HEK293 (cell line): ENCODE data around the gene HMGA1.

Experiments
- CTCF ChIA-PET: fragments of 350-600 bp; formaldehyde crosslinking; extraction: SDS; loops from one replicate; lab custom pipeline; 2021; ENCODE audit warnings: antibody characterized with exemption; lab: Yijun Ruan, JAX
- POLR2A ChIA-PET: fragments of 300-600 bp; formaldehyde crosslinking; extraction: SDS; loops from one replicate; lab custom pipeline; 2020; ENCODE audit warnings: antibody characterized with exemption, inconsistent platforms; lab: Yijun Ruan, JAX
- H3K27ac ChIP-seq: fragments of 200-500 bp; sonication (Bioruptor generic); 2 replicates; pipeline ENCODE4 v1.5.1; 2014; ENCODE audit warnings: low read depth, low read length, control low read depth, inconsistent platforms; ENCODE audit errors: extremely low read depth
- H3K36me3 ChIP-seq, 2 experiments: fragments of 200-500 bp in 1 of 2; sonication (Bioruptor generic) in 1 of 2; 1 replicate in 1 of 2; 2 replicates in 1 of 2; pipeline ENCODE4 v1.5.1; 2014 to 2017; ENCODE audit warnings: inconsistent platforms in 2 of 2, low read length in 2 of 2; ENCODE audit not compliant: control insufficient read depth in 2 of 2, insufficient read depth in 1 of 2
- H3K4me1 ChIP-seq: fragments of 200-500 bp; sonication (Bioruptor generic); 2 replicates; pipeline ENCODE4 v1.5.1; 2014; ENCODE audit warnings: mild to moderate bottlenecking, low read length, inconsistent platforms; ENCODE audit not compliant: control insufficient read depth, insufficient read depth
- H3K4me3 ChIP-seq: 2 replicates; pipeline ENCODE4 v1.5.1; 2011; ENCODE audit warnings: low read depth, mild to moderate bottlenecking, control low read depth, low read length, moderate library complexity
- H3K9me3 ChIP-seq: fragments of 200-500 bp; sonication (Bioruptor generic); 2 replicates; pipeline ENCODE4 v1.5.1; 2014; ENCODE audit warnings: low read depth, low read length, inconsistent platforms; ENCODE audit not compliant: control insufficient read depth, insufficient read depth
- GLIS1 ChIP-seq: fragments of 450-650 bp; formaldehyde crosslinking; IDR thresholded peaks from 2 replicates; pipeline ENCODE4 v1.5.1; 2016; ENCODE audit warnings: missing biosample characterization, missing genetic modification characterization
- IKZF3 ChIP-seq: fragments of 450-650 bp; IDR thresholded peaks from 2 replicates; pipeline ENCODE4 v1.5.0; 2018; ENCODE audit warnings: missing biosample characterization, mild to moderate bottlenecking, missing genetic modification characterization, moderate library complexity
- KLF1 ChIP-seq: fragments of 450-650 bp; formaldehyde crosslinking; IDR thresholded peaks from 2 replicates; pipeline ENCODE4 v1.5.1; 2016; ENCODE audit warnings: missing biosample characterization, missing genetic modification characterization
- RBAK ChIP-seq: fragments of 450-650 bp; formaldehyde crosslinking; IDR thresholded peaks from 2 replicates; pipeline ENCODE4 v1.5.1; 2016; ENCODE audit warnings: missing biosample characterization, missing genetic modification characterization
- SETDB1 ChIP-seq: IDR thresholded peaks from one replicate; pipeline ENCODE4 v1.6.1; 2017; ENCODE audit warnings: mild to moderate bottlenecking, low read length, moderate library complexity, mixed read lengths; ENCODE audit not compliant: insufficient read length
- ZBTB48 ChIP-seq: fragments of 450-650 bp; formaldehyde crosslinking; IDR thresholded peaks from 2 replicates; pipeline ENCODE4 v1.5.1; 2016; ENCODE audit warnings: missing biosample characterization, missing genetic modification characterization
- ZFHX2 ChIP-seq: fragments of 450-650 bp; formaldehyde crosslinking; conservative IDR thresholded peaks from 2 replicates; pipeline ENCODE4 v1.5.1; 2016; ENCODE audit warnings: missing biosample characterization, missing genetic modification characterization
- ZNF112 ChIP-seq: fragments of 450-650 bp; formaldehyde crosslinking; IDR thresholded peaks from 2 replicates; pipeline ENCODE4 v1.5.0; 2017; ENCODE audit warnings: missing biosample characterization, missing genetic modification characterization
- ZNF239 ChIP-seq: fragments of 450-650 bp; formaldehyde crosslinking; IDR thresholded peaks from 2 replicates; pipeline ENCODE4 v1.5.1; 2016; ENCODE audit warnings: missing biosample characterization, missing genetic modification characterization
- ZNF433 ChIP-seq: fragments of 450-650 bp; formaldehyde crosslinking; IDR thresholded peaks from 2 replicates; pipeline ENCODE4 v1.5.1; 2016; ENCODE audit warnings: missing biosample characterization, missing genetic modification characterization, low read depth
- ZNF549 ChIP-seq: fragments of 450-650 bp; IDR thresholded peaks from 2 replicates; pipeline ENCODE4 v1.5.1; 2018; ENCODE audit warnings: missing biosample characterization, missing genetic modification characterization, mild to moderate bottlenecking, inconsistent platforms, moderate library complexity
- ZNF600 ChIP-seq: fragments of 450-650 bp; formaldehyde crosslinking; IDR thresholded peaks from 2 replicates; pipeline ENCODE4 v1.5.1; 2016; ENCODE audit warnings: missing biosample characterization, missing genetic modification characterization
- ZNF610 ChIP-seq: fragments of 450-650 bp; formaldehyde crosslinking; IDR thresholded peaks from 2 replicates; pipeline ENCODE4 v1.5.1; 2016; ENCODE audit warnings: missing biosample characterization, missing genetic modification characterization, borderline replicate concordance
- ZNF623 ChIP-seq: fragments of 450-650 bp; formaldehyde crosslinking; IDR thresholded peaks from 2 replicates; pipeline ENCODE4 v1.5.1; 2016; ENCODE audit warnings: missing biosample characterization, missing genetic modification characterization
- ZNF747 ChIP-seq: fragments of 450-650 bp; formaldehyde crosslinking; IDR thresholded peaks from 2 replicates; pipeline ENCODE4 v1.5.1; 2016; ENCODE audit warnings: missing biosample characterization, missing genetic modification characterization
- ZNF777 ChIP-seq: fragments of 450-650 bp; formaldehyde crosslinking; IDR thresholded peaks from 2 replicates; pipeline ENCODE4 v1.5.1; 2017; ENCODE audit warnings: missing biosample characterization, missing genetic modification characterization, borderline replicate concordance
- TF ChIP-seq, protein P1 (sequence below): fragments of 450-650 bp; formaldehyde crosslinking; IDR thresholded peaks from 2 replicates; pipeline ENCODE4 v1.5.1; 2016; ENCODE audit warnings: missing biosample characterization, missing genetic modification characterization
- TF ChIP-seq, protein P2 (sequence below): fragments of 450-650 bp; formaldehyde crosslinking; IDR thresholded peaks from 2 replicates; pipeline ENCODE4 v1.5.1; 2017; ENCODE audit warnings: missing biosample characterization, missing genetic modification characterization
- TF ChIP-seq, protein P3 (sequence below): fragments of 450-650 bp; formaldehyde crosslinking; IDR thresholded peaks from 2 replicates; pipeline ENCODE4 v1.5.1; 2016; ENCODE audit warnings: missing biosample characterization, missing genetic modification characterization, low read depth
- TF ChIP-seq, protein P4 (sequence below): fragments of 450-650 bp; formaldehyde crosslinking; IDR thresholded peaks from 2 replicates; pipeline ENCODE4 v1.5.1; 2017; ENCODE audit warnings: missing biosample characterization, missing genetic modification characterization
- TF ChIP-seq, protein P5 (sequence below): fragments of 450-650 bp; formaldehyde crosslinking; IDR thresholded peaks from 2 replicates; pipeline ENCODE4 v1.5.0; 2017; ENCODE audit warnings: missing biosample characterization, missing genetic modification characterization, borderline replicate concordance
- TF ChIP-seq, protein P6 (sequence below): fragments of 450-650 bp; formaldehyde crosslinking; IDR thresholded peaks from 2 replicates; pipeline ENCODE4 v1.5.1; 2016; ENCODE audit warnings: missing biosample characterization, missing genetic modification characterization
- TF ChIP-seq, protein P7 (sequence below): fragments of 450-650 bp; formaldehyde crosslinking; IDR thresholded peaks from 2 replicates; pipeline ENCODE4; 2016; ENCODE audit warnings: missing biosample characterization, missing genetic modification characterization

The HMGA1 gene

DNA sequence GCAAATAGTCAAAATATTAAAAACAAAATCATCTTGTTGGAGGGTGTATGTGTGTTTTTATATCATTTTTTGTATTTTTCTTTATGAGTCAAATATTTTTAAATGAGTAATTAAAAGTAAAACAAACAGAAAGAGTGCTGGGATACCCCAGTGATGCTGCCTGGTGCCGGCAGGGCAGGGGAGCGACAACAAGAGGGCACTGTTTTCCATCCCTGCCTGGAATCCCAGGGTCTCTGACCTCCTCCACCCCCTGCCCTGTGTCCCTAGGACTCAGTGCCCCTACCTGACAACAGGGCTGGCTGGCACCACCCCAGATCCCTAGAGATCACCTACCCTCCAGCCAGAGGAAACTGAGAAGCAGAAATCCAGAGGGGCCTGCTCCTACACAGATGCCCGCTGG, 41.9 kb upstream of the HMGA1 start:
- Histone ChIP-seq H3K4me1 (no peaks in the 10 kb centered on the region), H3K4me3 (no peak overlapping the region), H3K27ac (no peak overlapping the region), H3K9me3 (no peaks in the 10 kb centered on the region), H3K36me3 (no peaks in the 10 kb centered on the region)
- no peak for TF ChIP-seq ZNF610 (tag by site-specific recombination)
- no peak for TF ChIP-seq ZBTB48
- TF ChIP-seq SETDB1, result no peak
- TF ChIP-seq ZNF239, result no peak
- no peak for TF ChIP-seq ZFHX2 (tag by site-specific recombination)
- TF ChIP-seq ZNF623, result no peak
- TF ChIP-seq, protein P1, sequence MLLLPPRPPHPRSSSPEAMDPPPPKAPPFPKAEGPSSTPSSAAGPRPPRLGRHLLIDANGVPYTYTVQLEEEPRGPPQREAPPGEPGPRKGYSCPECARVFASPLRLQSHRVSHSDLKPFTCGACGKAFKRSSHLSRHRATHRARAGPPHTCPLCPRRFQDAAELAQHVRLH, result no peak
- TF ChIP-seq ZNF433 (tag by site-specific recombination), result no peak
- TF ChIP-seq ZNF747, result no peak
- TF ChIP-seq, protein P2, sequence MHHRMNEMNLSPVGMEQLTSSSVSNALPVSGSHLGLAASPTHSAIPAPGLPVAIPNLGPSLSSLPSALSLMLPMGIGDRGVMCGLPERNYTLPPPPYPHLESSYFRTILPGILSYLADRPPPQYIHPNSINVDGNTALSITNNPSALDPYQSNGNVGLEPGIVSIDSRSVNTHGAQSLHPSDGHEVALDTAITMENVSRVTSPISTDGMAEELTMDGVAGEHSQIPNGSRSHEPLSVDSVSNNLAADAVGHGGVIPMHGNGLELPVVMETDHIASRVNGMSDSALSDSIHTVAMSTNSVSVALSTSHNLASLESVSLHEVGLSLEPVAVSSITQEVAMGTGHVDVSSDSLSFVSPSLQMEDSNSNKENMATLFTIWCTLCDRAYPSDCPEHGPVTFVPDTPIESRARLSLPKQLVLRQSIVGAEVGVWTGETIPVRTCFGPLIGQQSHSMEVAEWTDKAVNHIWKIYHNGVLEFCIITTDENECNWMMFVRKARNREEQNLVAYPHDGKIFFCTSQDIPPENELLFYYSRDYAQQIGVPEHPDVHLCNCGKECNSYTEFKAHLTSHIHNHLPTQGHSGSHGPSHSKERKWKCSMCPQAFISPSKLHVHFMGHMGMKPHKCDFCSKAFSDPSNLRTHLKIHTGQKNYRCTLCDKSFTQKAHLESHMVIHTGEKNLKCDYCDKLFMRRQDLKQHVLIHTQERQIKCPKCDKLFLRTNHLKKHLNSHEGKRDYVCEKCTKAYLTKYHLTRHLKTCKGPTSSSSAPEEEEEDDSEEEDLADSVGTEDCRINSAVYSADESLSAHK, result no peak
- no peak for TF ChIP-seq ZNF549
- TF ChIP-seq, protein P3, sequence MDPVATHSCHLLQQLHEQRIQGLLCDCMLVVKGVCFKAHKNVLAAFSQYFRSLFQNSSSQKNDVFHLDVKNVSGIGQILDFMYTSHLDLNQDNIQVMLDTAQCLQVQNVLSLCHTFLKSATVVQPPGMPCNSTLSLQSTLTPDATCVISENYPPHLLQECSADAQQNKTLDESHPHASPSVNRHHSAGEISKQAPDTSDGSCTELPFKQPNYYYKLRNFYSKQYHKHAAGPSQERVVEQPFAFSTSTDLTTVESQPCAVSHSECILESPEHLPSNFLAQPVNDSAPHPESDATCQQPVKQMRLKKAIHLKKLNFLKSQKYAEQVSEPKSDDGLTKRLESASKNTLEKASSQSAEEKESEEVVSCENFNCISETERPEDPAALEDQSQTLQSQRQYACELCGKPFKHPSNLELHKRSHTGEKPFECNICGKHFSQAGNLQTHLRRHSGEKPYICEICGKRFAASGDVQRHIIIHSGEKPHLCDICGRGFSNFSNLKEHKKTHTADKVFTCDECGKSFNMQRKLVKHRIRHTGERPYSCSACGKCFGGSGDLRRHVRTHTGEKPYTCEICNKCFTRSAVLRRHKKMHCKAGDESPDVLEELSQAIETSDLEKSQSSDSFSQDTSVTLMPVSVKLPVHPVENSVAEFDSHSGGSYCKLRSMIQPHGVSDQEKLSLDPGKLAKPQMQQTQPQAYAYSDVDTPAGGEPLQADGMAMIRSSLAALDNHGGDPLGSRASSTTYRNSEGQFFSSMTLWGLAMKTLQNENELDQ (tag by site-specific recombination), result no peak
- TF ChIP-seq, protein P4, sequence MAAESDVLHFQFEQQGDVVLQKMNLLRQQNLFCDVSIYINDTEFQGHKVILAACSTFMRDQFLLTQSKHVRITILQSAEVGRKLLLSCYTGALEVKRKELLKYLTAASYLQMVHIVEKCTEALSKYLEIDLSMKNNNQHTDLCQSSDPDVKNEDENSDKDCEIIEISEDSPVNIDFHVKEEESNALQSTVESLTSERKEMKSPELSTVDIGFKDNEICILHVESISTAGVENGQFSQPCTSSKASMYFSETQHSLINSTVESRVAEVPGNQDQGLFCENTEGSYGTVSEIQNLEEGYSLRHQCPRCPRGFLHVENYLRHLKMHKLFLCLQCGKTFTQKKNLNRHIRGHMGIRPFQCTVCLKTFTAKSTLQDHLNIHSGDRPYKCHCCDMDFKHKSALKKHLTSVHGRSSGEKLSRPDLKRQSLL (tag by site-specific recombination), result no peak
- no peak for TF ChIP-seq RBAK (tag by site-specific recombination)
- TF ChIP-seq, protein P5, sequence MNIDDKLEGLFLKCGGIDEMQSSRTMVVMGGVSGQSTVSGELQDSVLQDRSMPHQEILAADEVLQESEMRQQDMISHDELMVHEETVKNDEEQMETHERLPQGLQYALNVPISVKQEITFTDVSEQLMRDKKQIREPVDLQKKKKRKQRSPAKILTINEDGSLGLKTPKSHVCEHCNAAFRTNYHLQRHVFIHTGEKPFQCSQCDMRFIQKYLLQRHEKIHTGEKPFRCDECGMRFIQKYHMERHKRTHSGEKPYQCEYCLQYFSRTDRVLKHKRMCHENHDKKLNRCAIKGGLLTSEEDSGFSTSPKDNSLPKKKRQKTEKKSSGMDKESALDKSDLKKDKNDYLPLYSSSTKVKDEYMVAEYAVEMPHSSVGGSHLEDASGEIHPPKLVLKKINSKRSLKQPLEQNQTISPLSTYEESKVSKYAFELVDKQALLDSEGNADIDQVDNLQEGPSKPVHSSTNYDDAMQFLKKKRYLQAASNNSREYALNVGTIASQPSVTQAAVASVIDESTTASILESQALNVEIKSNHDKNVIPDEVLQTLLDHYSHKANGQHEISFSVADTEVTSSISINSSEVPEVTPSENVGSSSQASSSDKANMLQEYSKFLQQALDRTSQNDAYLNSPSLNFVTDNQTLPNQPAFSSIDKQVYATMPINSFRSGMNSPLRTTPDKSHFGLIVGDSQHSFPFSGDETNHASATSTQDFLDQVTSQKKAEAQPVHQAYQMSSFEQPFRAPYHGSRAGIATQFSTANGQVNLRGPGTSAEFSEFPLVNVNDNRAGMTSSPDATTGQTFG, result no peak
- TF ChIP-seq ZNF600 (tag by site-specific recombination), result no peak
- no peak for TF ChIP-seq ZNF777 (tag by site-specific recombination)
- CTCF ChIA-PET, result interaction anchor here (1.1 to 2.1 kb wide), 6 partner anchors 13 to 415 kb away, joined by 4 to 15 read pairs (median 7); no protein-coding TSS in a partner anchor
- POLR2A ChIA-PET, result no interaction called here

DNA sequence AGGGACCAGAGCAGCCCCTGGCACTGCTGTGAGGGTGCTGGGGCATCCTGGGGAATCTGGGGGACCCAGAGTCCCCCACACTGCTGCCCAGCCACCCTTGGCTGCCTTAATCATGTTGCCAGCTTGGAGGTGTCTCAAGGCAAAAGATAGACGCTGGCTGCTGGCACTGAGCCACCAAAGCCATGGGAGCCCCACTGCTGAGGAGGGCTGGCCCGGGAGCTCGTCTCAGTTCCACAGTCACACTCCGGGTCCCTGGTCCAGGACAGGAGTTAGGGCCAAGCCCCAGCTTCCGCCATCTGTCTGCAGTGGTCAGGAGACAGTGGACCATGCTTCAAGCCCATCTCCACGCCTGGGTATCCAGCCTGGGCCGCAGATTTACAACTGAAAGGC, 41.0 kb upstream of the HMGA1 start:
- ChIA-PET POLR2A (interaction anchor here (1.0 to 1.2 kb wide), 3 partner anchors 28 to 219 kb away, joined by 3 to 13 read pairs (median 3); no protein-coding TSS in a partner anchor), CTCF (interaction anchor here (0.5 to 3.9 kb wide), 49 partner anchors 8 to 1045 kb away, joined by 3 to 38 read pairs (median 4); partner anchors contain the start of genes HMGA1, NUDT3, RPS10 and SMIM29)
- Histone ChIP-seq H3K36me3 (no peaks in the 10 kb centered on the region), H3K4me1 (no peaks in the 10 kb centered on the region), H3K9me3 (no peaks in the 10 kb centered on the region), H3K4me3 (no peak overlapping the region), H3K27ac (no peak overlapping the region)
- TF ChIP-seq, protein P6, sequence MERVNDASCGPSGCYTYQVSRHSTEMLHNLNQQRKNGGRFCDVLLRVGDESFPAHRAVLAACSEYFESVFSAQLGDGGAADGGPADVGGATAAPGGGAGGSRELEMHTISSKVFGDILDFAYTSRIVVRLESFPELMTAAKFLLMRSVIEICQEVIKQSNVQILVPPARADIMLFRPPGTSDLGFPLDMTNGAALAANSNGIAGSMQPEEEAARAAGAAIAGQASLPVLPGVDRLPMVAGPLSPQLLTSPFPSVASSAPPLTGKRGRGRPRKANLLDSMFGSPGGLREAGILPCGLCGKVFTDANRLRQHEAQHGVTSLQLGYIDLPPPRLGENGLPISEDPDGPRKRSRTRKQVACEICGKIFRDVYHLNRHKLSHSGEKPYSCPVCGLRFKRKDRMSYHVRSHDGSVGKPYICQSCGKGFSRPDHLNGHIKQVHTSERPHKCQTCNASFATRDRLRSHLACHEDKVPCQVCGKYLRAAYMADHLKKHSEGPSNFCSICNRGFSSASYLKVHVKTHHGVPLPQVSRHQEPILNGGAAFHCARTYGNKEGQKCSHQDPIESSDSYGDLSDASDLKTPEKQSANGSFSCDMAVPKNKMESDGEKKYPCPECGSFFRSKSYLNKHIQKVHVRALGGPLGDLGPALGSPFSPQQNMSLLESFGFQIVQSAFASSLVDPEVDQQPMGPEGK (tag by site-specific recombination), result no peak
- no peak for TF ChIP-seq ZNF112 (tag by site-specific recombination)
- no peak for TF ChIP-seq KLF1 (tag by site-specific recombination)
- no peak for TF ChIP-seq GLIS1 (tag by site-specific recombination)
- TF ChIP-seq ZFHX2 (tag by site-specific recombination), result no peak
- TF ChIP-seq, protein P7, sequence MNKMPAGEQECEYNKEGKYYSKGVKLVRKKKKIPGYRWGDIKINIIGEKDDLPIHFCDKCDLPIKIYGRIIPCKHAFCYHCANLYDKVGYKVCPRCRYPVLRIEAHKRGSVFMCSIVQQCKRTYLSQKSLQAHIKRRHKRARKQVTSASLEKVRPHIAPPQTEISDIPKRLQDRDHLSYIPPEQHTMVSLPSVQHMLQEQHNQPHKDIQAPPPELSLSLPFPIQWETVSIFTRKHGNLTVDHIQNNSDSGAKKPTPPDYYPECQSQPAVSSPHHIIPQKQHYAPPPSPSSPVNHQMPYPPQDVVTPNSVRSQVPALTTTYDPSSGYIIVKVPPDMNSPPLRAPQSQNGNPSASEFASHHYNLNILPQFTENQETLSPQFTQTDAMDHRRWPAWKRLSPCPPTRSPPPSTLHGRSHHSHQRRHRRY, result no peak
- no peak for TF ChIP-seq IKZF3 (tag by site-specific recombination)
